Right atrium auricular region (tissue), 2 donors: Measurements from ENCODE around the gene RBPMS2. TPM values are rescaled to one million over a fixed set of nuclear protein-coding genes. Genes with fewer than 3 reads are reported as not detected.
"Not testable (repeated sequence)": the region's sequence is repeated elsewhere in the genome, so short reads cannot be mapped to it uniquely, and the experiment has no call there.

Experiments used
- DNase-seq: peaks from one replicate; pipeline ENCODE4 v3.0.0-alpha.2; 2019; ENCODE audit warnings: low spot score
- H3K27ac ChIP-seq, 2 donors: fragments of 200-600 bp; sonication (generic); 1 replicate in 1 of 2; 2 replicates in 1 of 2; pipeline ENCODE4 v1.5.1; 2016 to 2019
- H3K27me3 ChIP-seq, 2 donors: fragments of 200-600 bp; sonication (generic); one replicate each; pipeline versions ENCODE4 v1.5.1 to v1.6.0; 2017 to 2019
- H3K36me3 ChIP-seq: fragments of 200-600 bp; sonication (generic); one replicate; pipeline ENCODE4 v1.5.1; 2016
- H3K4me1 ChIP-seq, 2 donors: fragments of 200-600 bp; sonication (generic); one replicate each; pipeline versions ENCODE4 v1.5.1 to v1.6.0; 2017 to 2019
- H3K4me3 ChIP-seq, 2 donors: fragments of 200-600 bp; sonication (generic); 1 replicate in 1 of 2; 2 replicates in 1 of 2; pipeline ENCODE4 v1.5.1; 2017 to 2019; ENCODE audit warnings: mild to moderate bottlenecking in 1 of 2, moderate library complexity in 1 of 2
- H3K9me3 ChIP-seq, 2 donors: fragments of 200-600 bp; sonication (generic); one replicate each; pipeline ENCODE4 v1.5.1; 2019
- total RNA-seq, 2 donors: library from RNA; depleted of rRNA; stranded (reverse); fragments of >200 nt; gene quantifications; one replicate each; pipeline ENCODE4 v1.1.0, GENCODE V29; 2016
- TF ChIP-seq, protein P1 (sequence below), 2 donors: fragments of 200-600 bp; sonication (generic); IDR thresholded peaks; one replicate each; pipeline ENCODE4 v1.5.1; 2019; ENCODE audit warnings: antibody characterized with exemption in 2 of 2

RBPMS2 gene
- total RNA-seq, 2 donors from 2014 or later: 84.2 to 85.0 TPM

DNA sequence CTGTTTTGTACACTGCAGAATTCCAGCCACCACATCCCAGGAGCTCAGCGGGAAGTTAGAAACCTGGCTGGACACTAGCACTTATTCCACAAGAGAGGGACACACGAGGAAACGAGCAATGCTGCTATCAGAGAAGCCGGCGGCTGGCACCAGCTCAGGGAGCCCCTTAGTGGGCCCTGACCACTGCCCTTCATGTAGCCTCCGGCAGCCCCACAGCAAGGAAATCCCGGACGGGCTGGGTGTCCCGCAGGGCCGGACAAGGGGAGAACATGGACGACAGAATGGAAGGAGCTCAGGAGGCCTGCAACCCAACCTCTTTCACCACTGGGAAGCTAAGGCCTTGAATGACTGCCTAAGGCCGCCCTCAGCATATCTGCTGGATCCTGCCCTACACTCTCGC is 32.5 kb downstream of the RBPMS2 start:
- Histone ChIP-seq H3K4me3 (no peak overlapping the region), H3K27me3 (no peaks in the 10 kb centered on the region), H3K36me3 (peaks cover 37% of the 10 kb centered on the region), H3K9me3 (no peaks in the 10 kb centered on the region), H3K4me1 (peaks cover 0 to 61% of the 10 kb centered on the region in 2 donors), H3K27ac (peak overlapping the region; percentile 58 to 76)
- DNase-seq: no peak
- TF ChIP-seq, protein P1, sequence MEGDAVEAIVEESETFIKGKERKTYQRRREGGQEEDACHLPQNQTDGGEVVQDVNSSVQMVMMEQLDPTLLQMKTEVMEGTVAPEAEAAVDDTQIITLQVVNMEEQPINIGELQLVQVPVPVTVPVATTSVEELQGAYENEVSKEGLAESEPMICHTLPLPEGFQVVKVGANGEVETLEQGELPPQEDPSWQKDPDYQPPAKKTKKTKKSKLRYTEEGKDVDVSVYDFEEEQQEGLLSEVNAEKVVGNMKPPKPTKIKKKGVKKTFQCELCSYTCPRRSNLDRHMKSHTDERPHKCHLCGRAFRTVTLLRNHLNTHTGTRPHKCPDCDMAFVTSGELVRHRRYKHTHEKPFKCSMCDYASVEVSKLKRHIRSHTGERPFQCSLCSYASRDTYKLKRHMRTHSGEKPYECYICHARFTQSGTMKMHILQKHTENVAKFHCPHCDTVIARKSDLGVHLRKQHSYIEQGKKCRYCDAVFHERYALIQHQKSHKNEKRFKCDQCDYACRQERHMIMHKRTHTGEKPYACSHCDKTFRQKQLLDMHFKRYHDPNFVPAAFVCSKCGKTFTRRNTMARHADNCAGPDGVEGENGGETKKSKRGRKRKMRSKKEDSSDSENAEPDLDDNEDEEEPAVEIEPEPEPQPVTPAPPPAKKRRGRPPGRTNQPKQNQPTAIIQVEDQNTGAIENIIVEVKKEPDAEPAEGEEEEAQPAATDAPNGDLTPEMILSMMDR (IDR thresholded peaks at IDR 0.05): no peak

DNA sequence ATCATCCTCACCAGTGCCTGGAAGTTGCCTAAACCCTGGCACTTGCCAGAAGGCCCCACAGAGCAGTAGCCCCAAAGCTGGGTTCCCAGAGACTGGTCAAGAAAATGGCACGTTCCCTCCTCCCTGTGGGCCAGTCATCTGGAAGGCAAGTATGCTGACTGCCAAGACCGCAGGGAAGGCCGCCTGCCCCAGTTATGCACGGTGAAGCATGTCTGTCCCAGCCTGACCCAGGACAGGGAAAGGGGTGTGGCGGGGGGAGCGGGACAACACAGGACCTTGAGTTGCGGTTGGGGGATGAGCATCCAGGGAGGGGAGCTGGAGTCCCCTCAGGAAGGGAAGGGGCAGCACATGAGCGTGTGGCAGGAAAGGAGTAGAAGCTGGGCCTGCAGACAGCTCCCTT is 33.0 kb downstream of the RBPMS2 start:
- peaks cover 0 to 61% of the 10 kb centered on the region in 2 donors for H3K4me1 ChIP-seq
- H3K27me3 ChIP-seq: no peaks in the 10 kb centered on the region
- peaks cover 32% of the 10 kb centered on the region for H3K36me3 ChIP-seq
- no peak overlapping the region for H3K4me3 ChIP-seq
- H3K27ac ChIP-seq: peak overlapping the region; percentile 58 to 76
- TF ChIP-seq, protein P1 (IDR thresholded peaks at IDR 0.05): no peak
- no peak for DNase-seq
- no peaks in the 10 kb centered on the region for H3K9me3 ChIP-seq

DNA sequence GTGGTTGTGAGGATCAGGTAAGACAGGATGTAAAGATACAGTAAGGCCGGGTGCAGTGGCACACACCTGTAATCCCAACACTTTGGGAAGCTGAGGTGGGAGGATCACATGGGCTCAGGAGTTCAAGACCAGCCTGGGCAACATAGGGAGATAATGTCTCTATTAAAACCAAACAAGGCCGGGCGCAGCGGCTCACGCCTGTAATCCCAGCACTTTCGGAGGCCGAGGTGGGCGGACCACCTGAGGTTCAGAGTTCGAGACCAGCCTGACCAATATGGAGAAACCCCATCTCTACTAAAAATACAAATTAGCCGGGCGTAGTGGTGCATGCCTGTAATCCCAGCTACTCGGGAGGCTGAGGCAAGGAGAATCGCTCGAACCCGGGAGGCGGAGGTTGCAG is 33.7 kb downstream of the RBPMS2 start:
- not testable (repeated sequence) for H3K9me3 ChIP-seq, H3K4me3 ChIP-seq, H3K27me3 ChIP-seq, DNase-seq
- H3K36me3 ChIP-seq: peaks cover 33% of the 10 kb centered on the region
- peaks cover 0 to 59% of the 10 kb centered on the region in 2 donors for H3K4me1 ChIP-seq
- peak overlapping the region; percentile 76 to 82 for H3K27ac ChIP-seq

DNA sequence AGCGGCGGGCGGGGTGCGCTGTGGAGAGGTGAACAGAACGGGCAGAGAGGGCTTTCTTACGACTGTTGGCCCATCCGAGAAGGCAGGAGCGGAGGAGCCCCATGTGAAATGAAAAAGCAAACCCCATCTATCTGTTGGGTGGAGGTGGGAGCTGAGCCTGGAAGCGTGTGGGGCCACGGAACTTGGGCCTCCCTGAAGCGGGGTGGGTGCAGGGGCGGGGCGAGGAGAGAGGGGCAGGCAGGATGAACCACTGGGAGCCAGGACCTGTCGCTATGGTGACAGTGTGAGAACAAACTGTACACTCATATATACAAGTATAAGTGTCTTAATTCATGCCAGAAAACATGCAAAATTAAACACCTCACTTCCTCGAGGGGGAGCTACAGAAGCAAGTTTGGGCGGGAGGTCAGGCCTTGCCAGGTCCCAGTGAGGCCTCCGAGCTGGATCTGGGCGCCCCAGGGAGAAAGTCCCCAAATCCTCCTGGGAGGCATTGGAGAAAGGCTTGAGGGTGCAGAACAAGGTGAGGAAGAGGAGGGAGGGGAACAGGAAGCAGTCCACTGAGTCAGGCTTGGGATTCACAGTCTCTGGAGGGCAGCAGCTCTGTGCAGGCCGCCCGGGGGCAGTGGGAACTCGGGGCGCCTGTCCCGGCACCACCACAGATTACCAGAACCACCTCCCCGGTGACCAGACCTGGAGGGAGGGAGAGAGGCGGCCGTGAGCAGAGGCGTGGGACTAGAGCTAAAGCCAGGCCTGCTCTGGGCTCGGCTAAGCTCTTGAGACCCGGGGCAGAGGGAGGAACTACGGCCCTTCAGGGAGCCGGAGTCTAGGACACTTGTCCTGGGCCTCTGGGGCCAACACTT is 34.8 kb downstream of the RBPMS2 start:
- Histone ChIP-seq H3K27me3 (no peaks in the 10 kb centered on the region), H3K9me3 (no peaks in the 10 kb centered on the region), H3K4me1 (peaks cover 0 to 59% of the 10 kb centered on the region in 2 donors), H3K36me3 (peaks cover 42% of the 10 kb centered on the region), H3K4me3 (peak overlapping the region in 1 of 2 donors; percentile 20), H3K27ac (peak overlapping the region; percentile 76 to 82)
- peak; percentile 80 for DNase-seq
- TF ChIP-seq, protein P1 (IDR thresholded peaks at IDR 0.05): peak in 1 of 2 donors; percentile 58

DNA sequence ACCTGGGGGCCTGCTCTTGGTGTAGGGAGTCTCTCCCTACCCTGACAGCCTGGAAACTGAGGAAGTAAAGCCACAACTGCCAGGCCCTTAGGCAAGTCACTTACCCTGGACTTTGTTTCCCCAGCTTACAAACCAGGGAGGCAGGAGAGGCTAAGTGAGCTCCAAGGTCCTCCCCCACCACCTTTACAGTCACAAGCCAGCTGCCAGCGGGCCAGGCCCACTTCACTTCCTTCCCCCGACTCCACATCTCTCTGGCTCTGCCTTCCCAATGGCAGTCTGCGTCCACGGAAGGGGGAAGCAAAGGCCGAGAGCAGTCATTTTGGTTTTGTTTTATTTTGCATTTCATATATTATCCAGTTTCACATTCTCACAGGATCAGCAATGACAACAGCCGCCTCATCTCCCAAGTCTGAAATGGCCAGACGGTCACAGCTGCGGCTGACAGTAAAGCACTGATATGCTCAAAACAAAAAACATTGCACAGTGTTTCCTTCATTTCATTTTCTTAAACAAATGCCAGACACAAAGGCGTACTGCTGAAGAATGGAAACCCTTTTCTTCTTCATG is 35.7 kb downstream of the RBPMS2 start:
- Histone ChIP-seq H3K4me1 (peaks cover 0 to 59% of the 10 kb centered on the region in 2 donors), H3K9me3 (no peaks in the 10 kb centered on the region), H3K4me3 (peak overlapping the region in 1 of 2 donors; percentile 20), H3K27ac (peak overlapping the region; percentile 64 to 76), H3K27me3 (no peaks in the 10 kb centered on the region), H3K36me3 (peaks cover 42% of the 10 kb centered on the region)
- DNase-seq: no peak
- TF ChIP-seq, protein P1 (IDR thresholded peaks at IDR 0.05): no peak

DNA sequence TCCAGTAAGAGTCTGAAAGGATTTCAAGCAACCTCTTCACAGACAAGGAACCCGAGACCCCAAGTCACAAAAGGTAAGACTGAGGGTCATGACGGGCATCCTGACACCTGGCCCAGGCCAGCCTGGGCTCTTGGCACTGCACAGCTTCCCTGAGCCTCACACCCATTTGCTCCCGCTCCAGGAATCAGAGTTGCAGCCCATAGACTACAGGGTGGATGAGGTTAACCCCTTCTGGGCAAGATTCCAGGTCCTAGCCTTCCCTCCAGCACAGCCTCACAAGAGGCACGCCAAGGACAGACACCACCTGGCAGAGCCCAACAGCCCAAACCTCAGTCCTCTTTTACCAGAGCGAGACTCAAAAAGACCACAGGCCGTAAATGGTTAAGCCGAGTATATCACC is 36.2 kb downstream of the RBPMS2 start:
- no peak for DNase-seq
- H3K4me3 ChIP-seq: no peak overlapping the region
- no peaks in the 10 kb centered on the region for H3K27me3 ChIP-seq
- peaks cover 0 to 59% of the 10 kb centered on the region in 2 donors for H3K4me1 ChIP-seq
- H3K36me3 ChIP-seq: peaks cover 42% of the 10 kb centered on the region
- H3K27ac ChIP-seq: peak overlapping the region; percentile 64 to 76
- no peaks in the 10 kb centered on the region for H3K9me3 ChIP-seq
- TF ChIP-seq, protein P1 (IDR thresholded peaks at IDR 0.05): no peak
